Testis (tissue), 3 donors: ENCODE measurements around the gene GMDS. TPM values are rescaled to one million over a fixed set of nuclear protein-coding genes. Genes with fewer than 3 reads are reported as not detected.

Experiments
- DNase-seq: peaks from one replicate; pipeline ENCODE4 v3.0.0-alpha.2; 2019
- H3K27ac ChIP-seq, 2 donors: fragments of 200-600 bp; sonication (generic); one replicate each; pipeline ENCODE4 v1.5.1; 2019
- H3K27me3 ChIP-seq: fragments of 200-600 bp; sonication (generic); one replicate; pipeline ENCODE4 v1.5.1; 2019
- H3K36me3 ChIP-seq: fragments of 200-600 bp; sonication (generic); one replicate; pipeline ENCODE4 v1.5.1; 2017; ENCODE audit warnings: low read depth; ENCODE audit errors: missing control alignments
- H3K4me1 ChIP-seq: fragments of 200-600 bp; sonication (generic); one replicate; pipeline ENCODE4 v1.5.1; 2019
- H3K4me3 ChIP-seq, 2 donors: fragments of 200-600 bp; sonication (generic); one replicate each; pipeline ENCODE4 v1.5.1; 2017 to 2019
- H3K9me3 ChIP-seq: fragments of 200-600 bp; sonication (generic); one replicate; pipeline ENCODE4 v1.5.1; 2017
- CTCF ChIP-seq, 3 experiments: fragments of 450-650 bp in 2 of 3; fragments of 200-600 bp in 1 of 3; sonication (generic) in 1 of 3; IDR thresholded peaks; one replicate each; pipeline ENCODE4 v1.5.1; 2016 to 2019; ENCODE audit warnings: antibody characterized with exemption in 3 of 3, mild to moderate bottlenecking in 2 of 3, moderate library complexity in 1 of 3
- POLR2A ChIP-seq: fragments of 450-650 bp; IDR thresholded peaks from one replicate; pipeline ENCODE4 v1.6.1; 2017; ENCODE audit warnings: antibody characterized with exemption, mild to moderate bottlenecking, moderate library complexity
- WGBS, 2 donors: methylation state at CpG; one replicate each; pipeline ENCODE4 v1.1.5; 2018; 5-methylcytosine and 5-hydroxymethylcytosine counted together
- intact Hi-C: fragments of 100-400 bp; cut with DNase I; formaldehyde crosslinking; loops from one replicate; pipeline ENCODE4 v1.15.1; 2023; ENCODE audit warnings: low total_unique reads
- polyA plus RNA-seq: library from polyadenylated mRNA; stranded (reverse); fragments of 350-450 nt; fragmentation: Illumina TruSeq; extraction: RNeasy Lipid Tissue Mini Kit (QIAGEN cat#74804); gene quantifications from one replicate; pipeline ENCODE4 v1.2.3, GENCODE V29; 2014; ENCODE audit warnings: low read depth, low replicate concordance; ENCODE audit not compliant: insufficient read depth
- total RNA-seq, 2 donors: library from RNA; depleted of rRNA; stranded (reverse); fragments of >200 nt; gene quantifications; one replicate each; pipeline ENCODE4 v1.2.3, GENCODE V29; 2016

Gene GMDS
- total and polyA plus RNA-seq, 3 donors from 2014 or later: 19.6 to 31.1 (median 22.2) TPM

GRCh38 chr6:1821513-1822183 lies 423.8 kb downstream of the GMDS start:
- intact Hi-C loops: no loop called here
- Histone ChIP-seq H3K4me1 (no peaks in the 10 kb centered on the region), H3K9me3 (no peaks in the 10 kb centered on the region), H3K4me3 (no peak overlapping the region), H3K36me3 (no peaks in the 10 kb centered on the region), H3K27ac (no peak overlapping the region), H3K27me3 (no peaks in the 10 kb centered on the region)
- TF ChIP-seq POLR2A (no peak), CTCF (IDR thresholded peaks at IDR 0.05) (no peak)
- DNase-seq: no peak
- 41 to 43% methylated on average over 11 of the region's 11 CpGs for WGBS, 2 donors

GRCh38 chr6:1821164-1821512 lies 424.3 kb downstream of the GMDS start:
- no peak for DNase-seq
- Histone ChIP-seq H3K36me3 (no peaks in the 10 kb centered on the region), H3K4me1 (no peaks in the 10 kb centered on the region), H3K4me3 (no peak overlapping the region), H3K27me3 (no peaks in the 10 kb centered on the region), H3K27ac (no peak overlapping the region), H3K9me3 (no peaks in the 10 kb centered on the region)
- intact Hi-C loops: no loop called here
- TF ChIP-seq CTCF (IDR thresholded peaks at IDR 0.05) (no peak), POLR2A (no peak)
- 49 to 70% methylated on average over 11 of the region's 11 CpGs for WGBS, 2 donors

- H3K9me3 ChIP-seq: no peaks in the 10 kb centered on the region
- H3K27me3 ChIP-seq: no peaks in the 10 kb centered on the region
- no peaks in the 10 kb centered on the region for H3K4me1 ChIP-seq
- no peak for TF ChIP-seq CTCF (IDR thresholded peaks at IDR 0.05)
- TF ChIP-seq POLR2A: no peak
- 78 to 85% methylated on average over 1 of the region's 1 CpG for WGBS, 2 donors
- DNase-seq: no peak
- intact Hi-C loops: no loop called here
- no peaks in the 10 kb centered on the region for H3K36me3 ChIP-seq
- no peak overlapping the region for H3K27ac ChIP-seq
- no peak overlapping the region for H3K4me3 ChIP-seq
Measured at GRCh38 chr6:1820714-1821113, 424.7 kb downstream of the GMDS start.

GRCh38 chr6:1820165-1820564 lies 425.2 kb downstream of the GMDS start:
- Histone ChIP-seq H3K27ac (no peak overlapping the region), H3K4me3 (no peak overlapping the region), H3K36me3 (no peaks in the 10 kb centered on the region), H3K4me1 (no peaks in the 10 kb centered on the region), H3K27me3 (no peaks in the 10 kb centered on the region), H3K9me3 (no peaks in the 10 kb centered on the region)
- TF ChIP-seq CTCF (IDR thresholded peaks at IDR 0.05) (no peak), POLR2A (no peak)
- intact Hi-C loops: no loop called here
- DNase-seq: no peak
- WGBS, 2 donors: 40 to 41% methylated on average over 1 of the region's 1 CpG

- Histone ChIP-seq H3K4me1 (no peaks in the 10 kb centered on the region), H3K27ac (no peak overlapping the region), H3K9me3 (no peaks in the 10 kb centered on the region), H3K4me3 (no peak overlapping the region), H3K27me3 (no peaks in the 10 kb centered on the region), H3K36me3 (no peaks in the 10 kb centered on the region)
- WGBS, 2 donors: 95 to 99% methylated on average over 3 of the region's 3 CpGs
- no peak for TF ChIP-seq CTCF (IDR thresholded peaks at IDR 0.05)
- no peak for TF ChIP-seq POLR2A
- intact Hi-C loops: no loop called here
- DNase-seq: no peak
Measured at GRCh38 chr6:1819007-1819406, 426.4 kb downstream of the GMDS start.
